Fibroblast of villous mesenchyme (primary cell): Measurements from ENCODE around the gene CFDP1. TPM values are rescaled to one million over a fixed set of nuclear protein-coding genes. Genes with fewer than 3 reads are reported as not detected.
"Not testable (repeated sequence)": the region's sequence is repeated elsewhere in the genome, so short reads cannot be mapped to it uniquely, and the experiment has no call there.

ENCODE experiments used
- DNase-seq: peaks from one replicate; pipeline ENCODE4 v3.0.0-alpha.2; 2010; ENCODE audit warnings: low read depth
- H3K4me3 ChIP-seq: 2 replicates; pipeline ENCODE4 v1.5.1; 2011; ENCODE audit warnings: low read depth, mild to moderate bottlenecking, low read length
- CTCF ChIP-seq: IDR thresholded peaks from 2 replicates; pipeline ENCODE4 v1.5.1; 2012; ENCODE audit warnings: low read depth, mild to moderate bottlenecking, low read length; ENCODE audit not compliant: insufficient read depth
- total RNA-seq: library from RNA; depleted of rRNA; stranded (reverse); fragments of >200 nt; gene quantifications from 2 replicates; pipeline ENCODE4 v1.2.3, GENCODE V29; 2012

The CFDP1 gene
- total RNA-seq, 1 donor, result 39.7 TPM

- no peak for TF ChIP-seq CTCF
- H3K4me3 ChIP-seq, result no peak overlapping the region
- DNase-seq, result no peak
These were observed 151.5 kb downstream of the CFDP1 start for GRCh38 chr16:75281826-75282225.

- H3K4me3 ChIP-seq, DNase-seq: not testable (repeated sequence)
These were observed 152.3 kb downstream of the CFDP1 start for GRCh38 chr16:75281009-75281408.

DNA sequence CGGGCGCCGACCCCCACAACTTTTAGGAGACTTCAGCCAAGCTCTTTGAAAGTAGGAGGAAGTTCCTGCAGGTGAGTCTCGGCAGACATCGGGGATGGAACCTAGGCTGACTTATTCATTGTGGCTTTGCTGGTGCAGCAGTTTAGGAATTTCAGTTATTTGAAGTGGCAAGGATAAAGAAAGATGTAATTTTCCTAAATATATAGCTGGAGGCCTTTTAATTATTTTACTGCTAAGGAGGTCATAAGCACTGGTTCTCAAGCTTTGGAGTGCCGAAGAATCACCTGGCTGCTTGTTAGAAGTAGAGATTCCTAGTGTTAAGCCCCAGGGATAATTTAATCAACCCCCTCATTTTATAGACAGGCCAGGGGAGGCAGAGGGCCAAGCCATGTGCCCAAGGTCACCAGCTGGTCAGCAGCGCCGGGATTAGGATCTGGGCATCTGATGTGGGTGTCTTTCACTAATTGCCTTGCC lies 152.9 kb downstream of the CFDP1 start:
- no peak for TF ChIP-seq CTCF
- no peak for DNase-seq
- no peak overlapping the region for H3K4me3 ChIP-seq

DNA sequence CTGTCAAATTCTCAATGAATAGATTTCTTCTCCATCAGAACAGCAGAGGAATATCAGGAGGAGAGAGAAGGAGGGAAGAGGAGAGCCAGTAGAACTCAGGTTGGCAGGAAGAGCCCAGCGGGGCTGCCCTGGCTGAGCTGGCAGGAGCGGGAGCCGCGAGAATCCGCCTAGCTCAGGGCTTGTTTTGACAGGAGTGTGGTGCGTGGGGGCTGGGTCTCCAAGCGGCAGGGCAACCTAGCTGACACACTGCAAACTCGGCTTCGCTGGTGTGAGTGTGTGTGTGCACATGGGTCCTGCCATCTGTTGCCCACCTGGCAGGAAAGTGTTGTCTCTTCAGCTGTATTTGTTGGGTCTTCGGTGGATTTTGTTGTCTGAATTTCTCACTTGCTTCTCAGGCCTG lies 154.0 kb downstream of the CFDP1 start:
- no peak for TF ChIP-seq CTCF
- no peak for DNase-seq
- H3K4me3 ChIP-seq, result no peak overlapping the region

DNA sequence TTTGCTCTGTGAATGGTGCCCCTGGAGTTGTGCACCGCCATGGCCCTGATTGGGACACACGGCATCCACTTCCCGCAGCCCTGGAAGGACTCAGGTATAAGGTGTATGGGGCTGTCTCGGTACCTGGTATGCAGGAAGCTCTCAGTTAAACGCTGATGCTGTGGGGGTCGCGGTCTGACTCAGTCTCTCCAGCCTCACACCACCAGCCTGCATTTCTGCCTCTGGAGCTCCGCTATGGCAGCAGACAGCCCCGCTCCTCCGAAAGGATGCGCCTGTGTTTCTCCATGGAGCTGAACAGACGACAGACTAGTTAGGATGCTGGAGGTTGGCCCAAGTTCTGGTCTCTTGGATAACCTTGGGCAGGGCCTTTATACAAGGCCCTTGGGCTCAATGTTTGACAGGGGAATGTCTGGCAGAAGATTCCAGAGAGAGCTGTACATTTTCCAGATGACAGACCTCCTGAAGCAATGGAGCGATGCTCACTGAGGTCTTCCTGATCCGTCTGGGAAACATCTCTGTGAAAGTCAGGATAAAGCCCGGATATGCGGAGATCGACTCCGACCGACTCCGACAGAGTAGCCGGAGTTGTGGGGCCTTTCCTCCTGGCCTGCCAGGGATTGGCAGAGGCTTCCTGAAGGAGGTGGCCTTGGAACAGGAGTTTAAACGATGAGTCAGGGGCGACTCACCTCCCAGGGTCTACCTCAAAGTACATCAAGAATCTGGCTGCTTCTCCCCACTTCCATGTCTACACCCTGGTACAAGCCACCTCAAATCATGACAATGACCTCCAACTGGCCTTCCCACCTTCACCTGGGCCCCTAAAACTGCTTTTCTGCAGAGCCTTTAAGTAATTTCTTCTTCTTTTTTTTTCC lies 160.0 kb downstream of the CFDP1 start:
- H3K4me3 ChIP-seq, result no peak overlapping the region
- TF ChIP-seq CTCF, result no peak
- DNase-seq, result no peak

DNA sequence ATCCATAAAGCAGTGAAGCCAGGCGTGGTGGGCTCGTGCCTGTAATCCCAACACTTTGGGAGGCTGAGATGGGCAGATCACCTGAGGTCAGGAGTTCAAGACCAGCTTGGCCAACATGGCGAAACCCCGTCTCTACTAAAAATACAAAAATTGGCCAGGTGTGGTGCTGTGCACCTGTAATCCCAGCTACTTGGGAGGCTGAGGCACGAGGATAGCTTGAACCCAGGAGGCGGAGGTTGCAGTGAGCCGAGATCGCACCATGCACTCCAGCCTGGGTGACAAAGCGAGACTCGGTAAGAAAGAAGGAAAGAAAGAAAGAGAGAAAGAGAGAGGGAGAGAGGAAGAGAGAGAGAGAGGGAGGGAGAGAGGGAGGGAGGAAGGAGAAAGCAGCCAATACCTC lies 160.7 kb downstream of the CFDP1 start:
- H3K4me3 ChIP-seq, DNase-seq: not testable (repeated sequence)

DNA sequence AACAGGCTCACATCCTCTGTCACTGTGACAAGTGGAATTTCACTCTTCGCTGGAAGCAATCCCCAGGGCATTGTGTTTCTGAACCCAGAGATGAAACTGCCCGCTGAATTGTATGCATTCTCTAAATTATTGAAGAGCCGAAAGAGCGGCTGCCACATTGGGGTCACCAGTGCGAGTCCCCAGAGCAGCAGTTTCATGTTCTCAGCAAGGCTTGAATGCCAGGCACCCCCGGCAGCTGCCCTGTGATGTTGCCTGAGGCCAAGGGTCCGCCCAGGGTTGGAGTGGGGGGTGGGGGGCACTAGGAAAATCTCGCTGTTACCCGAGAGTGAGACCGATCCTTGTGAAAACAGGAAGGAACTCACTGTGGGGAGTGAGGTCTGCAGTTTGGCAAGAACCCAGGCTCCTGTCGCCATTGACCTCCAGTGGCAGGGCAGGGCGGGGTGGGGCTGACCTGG lies 161.2 kb downstream of the CFDP1 start:
- no peak for DNase-seq
- H3K4me3 ChIP-seq, result no peak overlapping the region
- TF ChIP-seq CTCF, result no peak
